Mesendoderm (in vitro differentiated cells): Measurements from ENCODE around the gene ERC1.
"Not testable (repeated sequence)": the region's sequence is repeated elsewhere in the genome, so short reads cannot be mapped to it uniquely, and the experiment has no call there.

Experiments
- DNase-seq: peaks from one replicate; pipeline ENCODE4 v3.0.0; 2013
- H2AK5ac ChIP-seq: 2 replicates; pipeline ENCODE4 v1.6.1; 2013; ENCODE audit warnings: low read length, inconsistent platforms
- H2BK120ac ChIP-seq: 2 replicates; pipeline ENCODE4 v1.6.1; 2013; ENCODE audit warnings: low read depth, mild to moderate bottlenecking, low read length, moderate library complexity, mixed read lengths
- H2BK15ac ChIP-seq: replicated peaks from 2 replicates; pipeline ENCODE4 v1.6.1; 2013; ENCODE audit warnings: low read depth, mild to moderate bottlenecking, moderate library complexity
- H2BK5ac ChIP-seq: 2 replicates; pipeline ENCODE4 v1.6.1; 2013; ENCODE audit warnings: low read length, inconsistent platforms
- H3K18ac ChIP-seq: 2 replicates; pipeline ENCODE4 v1.6.1; 2013; ENCODE audit warnings: mild to moderate bottlenecking, low read length, mixed read lengths
- H3K23ac ChIP-seq: one replicate; pipeline ENCODE4 v1.6.1; 2013; ENCODE audit warnings: low read length
- H3K27ac ChIP-seq: 2 replicates; pipeline ENCODE4 v1.5.1; 2013; ENCODE audit warnings: low read depth, mild to moderate bottlenecking, inconsistent platforms, low read length, moderate library complexity
- H3K27me3 ChIP-seq: 2 replicates; pipeline ENCODE4 v1.6.1; 2013; ENCODE audit warnings: low read length, control low read depth, mild to moderate bottlenecking, inconsistent platforms; ENCODE audit not compliant: insufficient read depth, poor library complexity
- H3K36me3 ChIP-seq: 2 replicates; pipeline ENCODE4 v1.6.1; 2013; ENCODE audit warnings: low read length, inconsistent platforms; ENCODE audit not compliant: control insufficient read depth, insufficient read depth
- H3K4ac ChIP-seq: one replicate; pipeline ENCODE4 v1.6.1; 2013; ENCODE audit warnings: low read depth, mild to moderate bottlenecking, low read length, moderate library complexity
- H3K4me1 ChIP-seq: 2 replicates; pipeline ENCODE4 v1.6.1; 2013; ENCODE audit warnings: low read depth, low read length, inconsistent platforms; ENCODE audit not compliant: control insufficient read depth
- H3K4me2 ChIP-seq: 2 replicates; pipeline ENCODE4 v1.6.1; 2013; ENCODE audit warnings: low read length
- H3K4me3 ChIP-seq: 2 replicates; pipeline ENCODE4 v1.5.1; 2013; ENCODE audit warnings: mild to moderate bottlenecking, low read length
- H3K56ac ChIP-seq: one replicate; pipeline ENCODE4 v1.6.1; 2013; ENCODE audit warnings: low read length
- H3K79me1 ChIP-seq: 2 replicates; pipeline ENCODE4 v1.6.1; 2013; ENCODE audit warnings: low read length, inconsistent platforms
- H3K79me2 ChIP-seq: 2 replicates; pipeline ENCODE4 v1.6.1; 2013; ENCODE audit warnings: mild to moderate bottlenecking, low read length; ENCODE audit not compliant: control insufficient read depth, insufficient read depth
- H3K9ac ChIP-seq: 2 replicates; pipeline ENCODE4 v1.6.1; 2013; ENCODE audit warnings: low read length, inconsistent platforms
- H4K5ac ChIP-seq: one replicate; pipeline ENCODE4 v1.6.1; 2013; ENCODE audit warnings: low read length
- H4K8ac ChIP-seq: one replicate; pipeline ENCODE4 v1.6.1; 2013; ENCODE audit warnings: low read depth, mild to moderate bottlenecking, control low read depth, low read length, moderate library complexity
- WGBS: extraction: QIAGEN DNeasy Blood & Tissue Kit; methylation state at CpG from one replicate; pipeline ENCODE4 v1.1.7; 2013; ENCODE audit warnings: low lambda C conversion rate, missing lambda C conversion rate; ENCODE audit not compliant: insufficient coverage; ENCODE audit errors: extremely low coverage; 5-methylcytosine and 5-hydroxymethylcytosine counted together

ERC1 gene

DNA sequence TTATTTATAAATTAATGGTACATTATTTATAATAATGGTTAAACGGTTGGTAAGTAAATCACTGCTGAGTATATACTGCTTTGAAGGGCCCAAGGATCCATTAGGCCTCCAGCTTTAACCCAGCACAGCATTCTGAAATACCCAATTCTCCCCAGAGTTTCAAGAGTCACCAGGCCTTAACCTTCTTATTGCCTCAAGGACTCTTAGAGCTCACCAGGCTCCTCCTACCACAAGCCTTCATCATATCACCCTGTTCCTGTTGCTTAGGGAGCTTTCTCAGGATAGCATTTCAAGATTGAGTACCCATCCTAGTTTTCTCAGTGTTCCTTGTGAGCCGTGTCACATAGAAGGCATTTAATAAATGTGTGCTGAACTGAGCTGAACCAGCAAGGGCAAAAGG, 360.9 kb downstream of the ERC1 start:
- no peak overlapping the region for H3K27ac ChIP-seq
- DNase-seq, result no peak
- H3K4ac ChIP-seq, result no peak overlapping the region
- no peak overlapping the region for H3K4me3 ChIP-seq
- no peaks in the 10 kb centered on the region for H3K27me3 ChIP-seq
- H3K79me1 ChIP-seq, result no peaks in the 10 kb centered on the region
- H3K56ac ChIP-seq, result no peak overlapping the region
- no peaks in the 10 kb centered on the region for H3K36me3 ChIP-seq
- H4K5ac ChIP-seq, result no peak overlapping the region
- no peak overlapping the region for H2AK5ac ChIP-seq
- H3K9ac ChIP-seq, result no peak overlapping the region
- no peak overlapping the region for H3K18ac ChIP-seq
- no peak overlapping the region for H3K23ac ChIP-seq
- H3K4me2 ChIP-seq, result no peak overlapping the region
- WGBS, result no CpG with 5 or more reads among the region's 2 CpGs
- H3K79me2 ChIP-seq, result no peaks in the 10 kb centered on the region
- no peak overlapping the region for H4K8ac ChIP-seq
- H2BK5ac ChIP-seq, result no peak overlapping the region
- H2BK120ac ChIP-seq, result no peak overlapping the region
- H2BK15ac ChIP-seq, result no peak overlapping the region
- H3K4me1 ChIP-seq, result no peaks in the 10 kb centered on the region

DNA sequence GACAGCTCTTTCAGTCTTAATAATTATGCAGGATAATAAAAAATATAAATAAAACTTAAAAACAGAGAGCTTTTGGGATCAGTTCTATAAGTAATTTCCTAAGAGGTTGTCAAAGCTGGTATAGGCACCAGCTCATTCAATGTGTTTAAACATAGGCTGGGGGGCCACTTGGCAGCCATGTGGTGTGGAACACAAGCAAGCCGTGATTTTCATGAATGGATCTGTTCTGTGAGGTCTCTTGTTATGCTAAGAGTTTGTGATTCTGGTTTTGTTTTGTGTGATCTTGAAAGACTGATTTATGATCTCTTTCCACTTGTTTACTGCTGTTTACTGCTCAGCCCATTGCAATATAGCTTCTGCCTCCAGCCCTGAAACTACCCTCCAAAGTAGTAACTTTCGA, 362.4 kb downstream of the ERC1 start:
- no peak overlapping the region for H3K4ac ChIP-seq
- H3K27ac ChIP-seq, result no peak overlapping the region
- H3K56ac ChIP-seq, result no peak overlapping the region
- no peaks in the 10 kb centered on the region for H3K4me1 ChIP-seq
- no peaks in the 10 kb centered on the region for H3K79me1 ChIP-seq
- H3K4me2 ChIP-seq, result no peak overlapping the region
- no peak for DNase-seq
- no peak overlapping the region for H2BK15ac ChIP-seq
- no peak overlapping the region for H3K9ac ChIP-seq
- H3K18ac ChIP-seq, result no peak overlapping the region
- H3K27me3 ChIP-seq, result no peaks in the 10 kb centered on the region
- no peak overlapping the region for H3K23ac ChIP-seq
- no CpG with 5 or more reads among the region's 2 CpGs for WGBS
- H2BK120ac ChIP-seq, result no peak overlapping the region
- H4K8ac ChIP-seq, result no peak overlapping the region
- H3K4me3 ChIP-seq, result no peak overlapping the region
- no peaks in the 10 kb centered on the region for H3K36me3 ChIP-seq
- H3K79me2 ChIP-seq, result no peaks in the 10 kb centered on the region
- no peak overlapping the region for H2AK5ac ChIP-seq
- H4K5ac ChIP-seq, result no peak overlapping the region
- H2BK5ac ChIP-seq, result no peak overlapping the region

DNA sequence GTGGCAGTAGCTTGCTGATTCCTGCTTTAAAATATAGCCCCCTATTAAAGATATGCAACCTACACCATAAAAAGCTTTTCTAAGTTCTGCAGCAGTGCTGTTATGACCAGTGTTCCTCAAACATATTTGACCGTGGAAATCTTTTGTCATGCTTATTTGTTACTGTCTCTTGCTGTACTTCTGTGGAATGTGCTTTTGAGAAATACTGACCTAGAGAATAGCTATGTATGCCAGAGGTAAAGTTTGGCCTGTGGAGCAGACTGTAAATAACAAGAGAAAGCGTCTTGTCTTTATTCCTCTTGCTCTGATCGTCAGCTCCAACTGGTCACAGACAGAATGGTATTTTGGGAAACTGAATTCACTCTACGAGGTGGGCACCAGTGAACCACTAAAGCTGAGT, 364.4 kb downstream of the ERC1 start:
- no peaks in the 10 kb centered on the region for H3K36me3 ChIP-seq
- H3K18ac ChIP-seq, result no peak overlapping the region
- no peak overlapping the region for H3K56ac ChIP-seq
- H3K4me1 ChIP-seq, result no peaks in the 10 kb centered on the region
- no peaks in the 10 kb centered on the region for H3K79me1 ChIP-seq
- no peak overlapping the region for H3K23ac ChIP-seq
- H3K4ac ChIP-seq, result no peak overlapping the region
- no peak overlapping the region for H2BK5ac ChIP-seq
- H4K8ac ChIP-seq, result no peak overlapping the region
- no peak for DNase-seq
- H3K27ac ChIP-seq, result no peak overlapping the region
- H3K27me3 ChIP-seq, result no peaks in the 10 kb centered on the region
- WGBS, result no CpG with 5 or more reads among the region's 4 CpGs
- no peak overlapping the region for H2AK5ac ChIP-seq
- H2BK15ac ChIP-seq, result no peak overlapping the region
- H4K5ac ChIP-seq, result no peak overlapping the region
- H3K79me2 ChIP-seq, result no peaks in the 10 kb centered on the region
- no peak overlapping the region for H3K4me2 ChIP-seq
- no peak overlapping the region for H3K9ac ChIP-seq
- no peak overlapping the region for H2BK120ac ChIP-seq
- no peak overlapping the region for H3K4me3 ChIP-seq

DNA sequence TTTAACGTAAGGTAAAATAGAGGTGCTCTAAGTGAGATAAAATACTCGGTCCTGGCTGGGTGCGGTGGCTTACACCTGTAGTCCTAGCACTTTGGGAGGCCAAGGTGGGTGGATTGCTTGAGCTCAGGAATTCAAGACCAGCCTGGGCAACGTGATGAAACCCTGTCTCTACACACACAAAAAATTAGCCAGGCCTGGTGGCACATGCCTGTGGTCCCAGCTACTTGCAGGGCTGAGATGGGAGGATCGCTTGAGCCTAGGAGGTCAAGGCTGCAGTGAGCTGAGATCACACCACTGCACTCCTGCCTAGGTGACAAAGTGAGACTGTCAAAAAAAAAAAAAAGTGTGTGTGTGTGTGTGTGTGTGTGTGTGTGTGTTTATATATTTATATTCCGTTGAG, 364.8 kb downstream of the ERC1 start:
- WGBS, result no CpG with 5 or more reads among the region's 6 CpGs
- H3K23ac ChIP-seq, H3K36me3 ChIP-seq, H3K56ac ChIP-seq, H3K4me3 ChIP-seq, H3K79me2 ChIP-seq, H3K27ac ChIP-seq, H2AK5ac ChIP-seq, DNase-seq, H3K4me2 ChIP-seq, H3K79me1 ChIP-seq, H3K27me3 ChIP-seq, H4K8ac ChIP-seq, H2BK15ac ChIP-seq, H4K5ac ChIP-seq, H2BK5ac ChIP-seq, H3K4ac ChIP-seq, H3K4me1 ChIP-seq, H3K18ac ChIP-seq, H3K9ac ChIP-seq, H2BK120ac ChIP-seq: not testable (repeated sequence)

DNA sequence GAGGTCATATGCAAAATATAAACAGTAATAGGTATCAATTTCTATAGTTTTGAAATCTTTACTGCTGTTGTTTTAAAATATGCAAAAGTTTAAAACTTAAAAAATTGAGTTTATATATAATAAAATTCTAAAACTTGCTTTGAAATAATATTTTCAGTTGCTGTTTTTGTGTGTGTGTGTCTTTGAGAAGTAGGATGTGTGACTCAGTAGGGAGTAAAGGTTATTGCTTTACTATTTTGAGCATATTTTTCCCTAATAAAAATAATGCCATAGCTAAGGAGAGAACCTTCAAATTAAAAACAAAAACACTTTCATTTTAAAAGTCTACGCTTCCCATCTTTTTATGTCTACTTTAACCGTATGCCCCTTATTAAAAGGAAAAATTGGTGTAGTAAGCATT, 365.3 kb downstream of the ERC1 start:
- H3K79me2 ChIP-seq, result no peaks in the 10 kb centered on the region
- no peak overlapping the region for H2AK5ac ChIP-seq
- no peak overlapping the region for H3K27ac ChIP-seq
- no peak overlapping the region for H3K4me2 ChIP-seq
- H2BK15ac ChIP-seq, result no peak overlapping the region
- no CpG with 5 or more reads among the region's 2 CpGs for WGBS
- no peak overlapping the region for H3K9ac ChIP-seq
- H3K4ac ChIP-seq, result no peak overlapping the region
- no peak overlapping the region for H4K5ac ChIP-seq
- H3K4me1 ChIP-seq, result no peaks in the 10 kb centered on the region
- H3K79me1 ChIP-seq, result no peaks in the 10 kb centered on the region
- H3K18ac ChIP-seq, result no peak overlapping the region
- no peak overlapping the region for H2BK5ac ChIP-seq
- H3K23ac ChIP-seq, result no peak overlapping the region
- no peak overlapping the region for H2BK120ac ChIP-seq
- DNase-seq, result no peak
- no peak overlapping the region for H4K8ac ChIP-seq
- no peaks in the 10 kb centered on the region for H3K27me3 ChIP-seq
- no peak overlapping the region for H3K4me3 ChIP-seq
- H3K56ac ChIP-seq, result no peak overlapping the region
- no peaks in the 10 kb centered on the region for H3K36me3 ChIP-seq

DNA sequence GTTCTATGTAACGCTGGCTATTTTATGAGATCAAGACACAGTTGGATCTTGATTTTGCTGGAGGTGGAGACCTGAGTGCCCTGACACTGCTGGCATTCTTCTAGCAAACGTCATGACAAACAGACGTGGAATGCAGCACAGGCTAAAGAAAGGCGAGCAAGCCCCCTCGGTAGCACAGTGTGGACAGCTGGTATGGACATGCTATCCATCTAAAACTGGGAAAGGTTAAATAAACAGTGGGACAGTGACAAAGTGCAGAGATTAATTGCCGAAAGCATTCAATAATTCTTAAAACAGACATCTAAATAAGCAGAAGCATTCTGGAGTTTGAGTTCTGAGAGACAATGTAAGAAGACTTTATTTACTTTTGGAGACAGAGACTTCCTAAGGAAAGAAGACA, 366.1 kb downstream of the ERC1 start:
- no peak overlapping the region for H3K4ac ChIP-seq
- H2BK120ac ChIP-seq, result no peak overlapping the region
- H3K4me3 ChIP-seq, result no peak overlapping the region
- H3K36me3 ChIP-seq, result no peaks in the 10 kb centered on the region
- no peaks in the 10 kb centered on the region for H3K79me1 ChIP-seq
- H4K5ac ChIP-seq, result no peak overlapping the region
- H3K4me1 ChIP-seq, result no peaks in the 10 kb centered on the region
- H3K9ac ChIP-seq, result no peak overlapping the region
- no peak overlapping the region for H3K56ac ChIP-seq
- H3K23ac ChIP-seq, result no peak overlapping the region
- no peak overlapping the region for H3K4me2 ChIP-seq
- H2AK5ac ChIP-seq, result no peak overlapping the region
- H2BK15ac ChIP-seq, result no peak overlapping the region
- peak; percentile 19 for DNase-seq
- H4K8ac ChIP-seq, result no peak overlapping the region
- no peaks in the 10 kb centered on the region for H3K27me3 ChIP-seq
- H3K18ac ChIP-seq, result no peak overlapping the region
- no peak overlapping the region for H3K27ac ChIP-seq
- WGBS, result no CpG with 5 or more reads among the region's 6 CpGs
- H2BK5ac ChIP-seq, result no peak overlapping the region
- H3K79me2 ChIP-seq, result no peaks in the 10 kb centered on the region
